OCI-LY1 (cell line): Measurements from ENCODE around the gene UBA52.

ENCODE experiments used
- H2AFZ ChIP-seq: fragments of 200-600 bp; sonication (generic), shearing (Covaris generic); 2 replicates; pipeline ENCODE4 v1.6.0; 2014; ENCODE audit warnings: antibody characterized with exemption, mild to moderate bottlenecking, low read length
- H3F3A ChIP-seq: fragments of 200-600 bp; sonication (generic), shearing (Covaris generic); 2 replicates; pipeline ENCODE4 v1.6.0; 2014; ENCODE audit warnings: mild to moderate bottlenecking, antibody characterized with exemption, low read length, moderate library complexity; ENCODE audit not compliant: insufficient read depth
- H3K27ac ChIP-seq: fragments of 200-600 bp; sonication (generic); 2 replicates; pipeline ENCODE4 v1.5.1; 2014; ENCODE audit warnings: low read length, mixed run types, mild to moderate bottlenecking, low read depth; ENCODE audit not compliant: poor library complexity, severe bottlenecking
- H3K27me3 ChIP-seq: fragments of 200-600 bp; sonication (generic); 2 replicates; pipeline ENCODE4 v1.6.0; 2014; ENCODE audit warnings: antibody characterized with exemption, mild to moderate bottlenecking, low read length, moderate library complexity; ENCODE audit not compliant: insufficient read depth
- H3K36me3 ChIP-seq: fragments of 200-600 bp; sonication (generic); 2 replicates; pipeline ENCODE4 v1.6.1; 2014; ENCODE audit warnings: mild to moderate bottlenecking, antibody characterized with exemption, low read length, moderate library complexity, mixed read lengths; ENCODE audit not compliant: insufficient read depth
- H3K4me1 ChIP-seq: fragments of 200-600 bp; sonication (generic); 2 replicates; pipeline ENCODE4 v1.5.1; 2014; ENCODE audit warnings: mild to moderate bottlenecking, low read length, moderate library complexity; ENCODE audit not compliant: insufficient read depth, severe bottlenecking
- H3K4me2 ChIP-seq: fragments of 200-600 bp; sonication (generic), shearing (Covaris generic); 2 replicates; pipeline ENCODE4 v1.6.1; 2014; ENCODE audit warnings: low read length
- H3K4me3 ChIP-seq: fragments of 200-600 bp; sonication (generic); 2 replicates; pipeline ENCODE4 v1.5.1; 2014; ENCODE audit warnings: low read length, low read depth, mild to moderate bottlenecking, mixed read lengths; ENCODE audit not compliant: poor library complexity, severe bottlenecking
- H3K79me2 ChIP-seq: fragments of 200-600 bp; shearing (Covaris generic); 2 replicates; pipeline ENCODE4 v1.6.1; 2016; ENCODE audit warnings: mixed run types, low read length, mixed read lengths; ENCODE audit not compliant: insufficient read depth
- H3K9ac ChIP-seq: fragments of 200-600 bp; sonication (generic), shearing (Covaris generic); 2 replicates; pipeline ENCODE4 v1.6.1; 2014; ENCODE audit warnings: mild to moderate bottlenecking, low read length, mixed read lengths
- H3K9me2 ChIP-seq: fragments of 200-600 bp; sonication (generic), shearing (Covaris generic); 2 replicates; pipeline ENCODE4 v1.6.1; 2014; ENCODE audit warnings: low read depth, mild to moderate bottlenecking, low read length, mixed read lengths
- H3K9me3 ChIP-seq: fragments of 200-600 bp; shearing (Covaris generic); 2 replicates; pipeline ENCODE4 v1.6.1; 2014; ENCODE audit warnings: low read length, mixed read lengths
- H4K20me1 ChIP-seq: fragments of 200-600 bp; sonication (generic), shearing (Covaris generic); 2 replicates; pipeline ENCODE4 v1.6.0; 2016; ENCODE audit warnings: mild to moderate bottlenecking, low read length; ENCODE audit not compliant: insufficient read depth
- CTCF ChIP-seq: fragments of 200-600 bp; sonication (generic), shearing (Covaris generic); IDR thresholded peaks from 2 replicates; pipeline ENCODE4 v1.5.1; 2017; ENCODE audit warnings: mild to moderate bottlenecking, antibody characterized with exemption, low read length, moderate library complexity, mixed read lengths
- EZH2 ChIP-seq: fragments of 200-600 bp; sonication (generic), shearing (Covaris generic); IDR thresholded peaks from 2 replicates; pipeline ENCODE4 v1.8.0; 2017; ENCODE audit warnings: borderline replicate concordance, mixed run types, mild to moderate bottlenecking, antibody characterized with exemption, low read length, moderate library complexity, mixed read lengths

The UBA52 gene

DNA sequence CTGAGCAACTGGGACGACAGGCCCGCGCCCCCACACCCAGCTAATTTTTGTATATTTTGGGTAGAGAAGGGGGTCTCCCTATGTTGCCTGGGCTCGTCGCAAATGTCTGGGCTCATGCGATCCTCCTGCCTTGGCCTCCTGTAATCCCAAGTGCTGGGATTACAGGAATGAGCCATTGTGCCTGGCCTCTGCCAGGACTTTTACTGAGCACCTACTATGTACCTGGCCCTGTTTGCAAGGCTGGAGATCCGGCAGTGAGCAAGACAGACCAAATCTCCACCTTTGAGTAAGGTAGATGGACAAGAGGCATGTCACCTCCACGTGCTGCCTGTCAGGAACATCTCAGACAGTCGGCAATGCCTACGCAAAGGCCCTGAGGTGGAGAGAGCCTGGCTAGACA lies 35.2 kb upstream of the UBA52 start:
- Histone ChIP-seq H3F3A (no peaks in the 10 kb centered on the region), H3K27me3 (no peaks in the 10 kb centered on the region), H3K36me3 (peaks cover 65% of the 10 kb centered on the region), H3K9me3 (no peaks in the 10 kb centered on the region), H3K9ac (no peak overlapping the region), H3K9me2 (no peaks in the 10 kb centered on the region), H3K27ac (no peak overlapping the region), H3K4me2 (no peak overlapping the region), H3K4me1 (peaks cover under 1% of the 10 kb centered on the region), H3K4me3 (no peak overlapping the region), H4K20me1 (no peaks in the 10 kb centered on the region), H2AFZ (no peak overlapping the region), H3K79me2 (no peaks in the 10 kb centered on the region)
- TF ChIP-seq CTCF (no peak), EZH2 (no peak)

DNA sequence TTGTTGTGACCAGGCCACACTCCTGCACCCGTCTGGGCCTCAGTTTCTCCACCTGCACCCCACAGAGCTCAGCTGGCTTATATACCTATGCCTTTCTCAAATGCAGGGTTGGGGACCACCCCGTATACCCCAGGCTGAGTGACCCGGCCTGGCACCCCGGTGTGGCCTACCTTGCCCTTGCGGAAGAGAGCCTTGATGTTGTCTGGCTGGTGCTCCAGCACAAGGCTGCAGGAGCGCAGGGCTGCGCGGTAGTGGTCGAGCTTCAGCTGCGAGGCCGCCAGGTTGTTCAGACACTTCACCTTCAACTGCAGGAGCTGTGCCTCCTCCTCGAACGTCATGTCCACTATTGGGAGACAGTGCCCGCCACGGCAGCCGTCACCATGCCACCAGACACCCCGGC lies 34.2 kb upstream of the UBA52 start:
- Histone ChIP-seq H3K79me2 (0 out of 2 replicates have a peak, but pooled peaks cover 2% of the 10 kb centered on the region), H3K36me3 (peaks cover 59% of the 10 kb centered on the region)

DNA sequence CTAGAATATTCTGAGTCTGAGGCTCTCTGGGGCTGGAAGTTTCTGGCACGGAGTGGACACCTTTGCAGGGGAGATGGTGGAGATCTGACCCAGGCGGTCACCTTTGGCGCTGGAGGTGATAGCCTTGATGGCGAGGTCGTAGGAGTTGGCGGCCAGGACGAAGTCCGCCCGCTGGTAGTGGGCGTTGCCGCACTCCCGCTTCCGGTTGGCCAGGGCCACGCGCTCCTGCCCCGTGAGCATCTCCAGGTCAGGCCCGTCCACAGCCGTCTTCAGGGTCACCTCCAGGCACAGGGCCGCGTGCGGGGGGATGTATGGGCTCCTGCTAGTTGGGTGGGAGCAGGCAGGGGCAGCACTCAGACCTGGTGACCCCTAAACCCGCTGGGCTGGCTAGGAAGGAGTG lies 33.5 kb upstream of the UBA52 start:
- H2AFZ ChIP-seq = no peak overlapping the region
- H3K79me2 ChIP-seq = 0 out of 2 replicates have a peak, but pooled peaks cover 4% of the 10 kb centered on the region
- H3K9me3 ChIP-seq = no peaks in the 10 kb centered on the region
- peaks cover 13% of the 10 kb centered on the region for H3K4me1 ChIP-seq
- no peaks in the 10 kb centered on the region for H3F3A ChIP-seq
- no peak overlapping the region for H3K4me2 ChIP-seq
- no peak overlapping the region for H3K27ac ChIP-seq
- no peak overlapping the region for H3K4me3 ChIP-seq
- no peak for TF ChIP-seq CTCF
- TF ChIP-seq EZH2 = no peak
- no peaks in the 10 kb centered on the region for H3K9me2 ChIP-seq
- H3K9ac ChIP-seq = no peak overlapping the region
- H4K20me1 ChIP-seq = no peaks in the 10 kb centered on the region
- peaks cover 52% of the 10 kb centered on the region for H3K36me3 ChIP-seq
- no peaks in the 10 kb centered on the region for H3K27me3 ChIP-seq

More for the DNA sequence above, 34.2 kb upstream of the UBA52 start:
- H3K27me3 ChIP-seq = no peaks in the 10 kb centered on the region
- H3K9me3 ChIP-seq = no peaks in the 10 kb centered on the region
- H2AFZ ChIP-seq = no peak overlapping the region
- H3K4me3 ChIP-seq = no peak overlapping the region
- peaks cover 11% of the 10 kb centered on the region for H3K4me1 ChIP-seq
- TF ChIP-seq CTCF = no peak
- no peak for TF ChIP-seq EZH2
- H4K20me1 ChIP-seq = no peaks in the 10 kb centered on the region
- H3F3A ChIP-seq = no peaks in the 10 kb centered on the region
- no peak overlapping the region for H3K4me2 ChIP-seq
- no peaks in the 10 kb centered on the region for H3K9me2 ChIP-seq
- H3K27ac ChIP-seq = no peak overlapping the region
- H3K9ac ChIP-seq = no peak overlapping the region
